ENCODE measurements around the gene FCRL2. TPM values are rescaled to one million over a fixed set of nuclear protein-coding genes. Genes with fewer than 3 reads are reported as not detected.

FCRL2 gene
- total and polyA plus RNA-seq, 12 donors = 0.04 to 0.17 TPM; not detected in 10

DNA sequence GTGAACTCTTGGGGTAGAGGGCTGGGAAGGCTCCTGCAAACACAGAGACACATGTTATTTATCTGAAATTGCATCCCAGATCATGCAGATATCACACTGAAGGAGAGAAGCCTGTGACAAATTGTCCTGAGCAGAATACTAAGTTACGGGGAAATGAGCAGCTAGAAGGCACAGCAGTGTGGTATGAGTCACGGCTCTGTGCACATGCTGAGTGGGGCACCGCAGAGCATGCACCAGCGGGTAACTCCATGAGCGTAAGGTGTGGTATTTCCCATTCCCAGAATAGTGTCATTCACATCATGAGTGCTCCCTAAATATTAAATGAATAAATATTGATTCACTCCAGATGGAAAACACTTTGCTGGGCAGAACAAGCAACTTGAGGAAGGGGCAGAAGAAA is 21.3 kb upstream of the FCRL2 start:
- WGBS, 2 donors = 84 to 89% methylated on average over 5 of the region's 5 CpGs

DNA sequence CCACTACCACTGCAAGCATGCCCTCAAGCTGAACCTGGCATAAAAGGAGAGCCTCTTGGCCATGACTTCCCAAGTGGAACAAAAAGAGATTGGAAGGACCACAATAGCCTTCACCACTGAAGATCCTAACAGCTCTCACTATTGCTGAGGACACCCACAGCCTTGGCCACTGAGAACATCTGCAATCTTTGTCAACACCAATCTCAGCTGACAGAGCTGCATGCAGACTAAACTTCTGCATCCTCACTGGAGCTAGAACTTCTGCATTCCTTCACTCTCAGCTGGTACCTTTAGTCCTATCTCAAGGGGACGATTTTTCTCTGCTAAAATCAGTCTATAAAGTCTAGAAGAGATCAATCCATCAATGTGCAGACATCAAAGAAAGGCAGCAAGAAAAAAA is 8.3 kb upstream of the FCRL2 start:
- TF ChIP-seq, protein P1, sequence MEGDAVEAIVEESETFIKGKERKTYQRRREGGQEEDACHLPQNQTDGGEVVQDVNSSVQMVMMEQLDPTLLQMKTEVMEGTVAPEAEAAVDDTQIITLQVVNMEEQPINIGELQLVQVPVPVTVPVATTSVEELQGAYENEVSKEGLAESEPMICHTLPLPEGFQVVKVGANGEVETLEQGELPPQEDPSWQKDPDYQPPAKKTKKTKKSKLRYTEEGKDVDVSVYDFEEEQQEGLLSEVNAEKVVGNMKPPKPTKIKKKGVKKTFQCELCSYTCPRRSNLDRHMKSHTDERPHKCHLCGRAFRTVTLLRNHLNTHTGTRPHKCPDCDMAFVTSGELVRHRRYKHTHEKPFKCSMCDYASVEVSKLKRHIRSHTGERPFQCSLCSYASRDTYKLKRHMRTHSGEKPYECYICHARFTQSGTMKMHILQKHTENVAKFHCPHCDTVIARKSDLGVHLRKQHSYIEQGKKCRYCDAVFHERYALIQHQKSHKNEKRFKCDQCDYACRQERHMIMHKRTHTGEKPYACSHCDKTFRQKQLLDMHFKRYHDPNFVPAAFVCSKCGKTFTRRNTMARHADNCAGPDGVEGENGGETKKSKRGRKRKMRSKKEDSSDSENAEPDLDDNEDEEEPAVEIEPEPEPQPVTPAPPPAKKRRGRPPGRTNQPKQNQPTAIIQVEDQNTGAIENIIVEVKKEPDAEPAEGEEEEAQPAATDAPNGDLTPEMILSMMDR (IDR thresholded peaks at IDR 0.05) = no peak
- WGBS, 2 donors = 13 to 24% methylated on average over 1 of the region's 1 CpG
- intact Hi-C loops (cut with DNase I) = no loop called here

More for the DNA sequence above, 21.3 kb upstream of the FCRL2 start:
- DNase-seq (no peak), ATAC-seq (no peak)
- Histone ChIP-seq H3K4me1 (no peaks in the 10 kb centered on the region), H3K4me3 (no peak overlapping the region), H3K36me3 (no peaks in the 10 kb centered on the region), H3K27me3 (no peaks in the 10 kb centered on the region), H3K9me3 (peaks cover 0 to 18% (median 5%) of the 10 kb centered on the region in 11 donors), H3K27ac (no peak overlapping the region)
- intact Hi-C loops (cut with DNase I) = no loop called here
- TF ChIP-seq, protein P1 (IDR thresholded peaks at IDR 0.05) = no peak

DNA sequence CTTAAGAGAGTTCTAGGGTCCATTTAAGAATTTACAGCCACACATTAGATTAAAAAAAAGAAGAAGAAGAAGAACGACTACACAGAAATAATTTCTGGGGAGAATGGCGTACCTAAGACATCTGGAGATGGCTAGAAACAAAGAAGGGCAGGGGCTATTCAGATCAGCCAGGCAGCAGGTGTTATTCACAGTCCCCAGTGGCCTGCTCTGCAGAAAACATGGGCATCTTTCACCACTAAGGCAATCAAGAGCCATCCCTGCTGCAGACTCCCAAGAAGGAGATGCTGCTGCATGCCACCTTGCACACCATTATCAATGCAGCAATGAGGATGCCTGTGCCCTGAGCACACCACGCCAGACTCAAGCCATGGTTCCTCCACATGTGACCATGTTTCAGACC is 7.9 kb upstream of the FCRL2 start:
- 79% methylated on average over 3 of the region's 3 CpGs for WGBS, 2 donors
- no peak for DNase-seq
- intact Hi-C loops (cut with DNase I) = no loop called here

More for the DNA sequence above, 8.3 kb upstream of the FCRL2 start:
- H3K27me3 ChIP-seq = no peaks in the 10 kb centered on the region
- no peak overlapping the region for H3K4me3 ChIP-seq
- ATAC-seq = no peak
- no peak overlapping the region for H3K27ac ChIP-seq
- DNase-seq = no peak
- no peaks in the 10 kb centered on the region for H3K4me1 ChIP-seq
- H3K36me3 ChIP-seq = no peaks in the 10 kb centered on the region
- peaks cover 0 to 6% (median 0%) of the 10 kb centered on the region in 11 donors for H3K9me3 ChIP-seq

DNA sequence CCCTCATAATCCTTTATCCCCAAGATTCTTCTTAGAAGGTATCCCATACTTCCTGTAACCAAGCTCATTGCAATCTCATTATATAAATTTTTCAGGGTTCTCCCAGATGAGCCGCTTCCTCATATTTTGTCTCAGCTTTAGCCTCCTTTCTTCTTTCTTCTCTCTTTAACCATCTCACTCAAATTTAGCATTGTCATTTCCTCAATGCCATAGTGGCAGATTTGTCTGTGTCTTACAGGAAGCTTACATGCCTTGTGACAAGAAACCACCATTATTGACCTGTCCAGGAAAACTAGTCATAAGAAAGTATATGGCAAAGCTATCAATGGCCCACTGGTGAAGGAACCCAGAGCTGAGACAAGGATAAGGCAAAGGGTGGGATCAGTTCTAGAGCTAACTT is 6.0 kb upstream of the FCRL2 start:
- ATAC-seq (no peak), DNase-seq (no peak)
- intact Hi-C loops (cut with DNase I) = no loop called here
- H3K4me1 ChIP-seq = no peaks in the 10 kb centered on the region
- no peaks in the 10 kb centered on the region for H3K36me3 ChIP-seq
- no peak overlapping the region for H3K27ac ChIP-seq
- H3K4me3 ChIP-seq = no peak overlapping the region
- TF ChIP-seq, protein P1 (IDR thresholded peaks at IDR 0.05) = no peak
- peaks cover 0 to 4% (median 0%) of the 10 kb centered on the region in 11 donors for H3K9me3 ChIP-seq
- WGBS, 2 donors = 76 to 96% methylated on average over 1 of the region's 1 CpG
- no peaks in the 10 kb centered on the region for H3K27me3 ChIP-seq

More for the DNA sequence above, 7.9 kb upstream of the FCRL2 start:
- H3K27me3 ChIP-seq = no peaks in the 10 kb centered on the region
- H3K9me3 ChIP-seq = peaks cover 0 to 4% (median 0%) of the 10 kb centered on the region in 11 donors
- no peaks in the 10 kb centered on the region for H3K36me3 ChIP-seq
- no peaks in the 10 kb centered on the region for H3K4me1 ChIP-seq
- TF ChIP-seq, protein P1 (IDR thresholded peaks at IDR 0.05) = no peak
- no peak overlapping the region for H3K4me3 ChIP-seq
- no peak for ATAC-seq
- H3K27ac ChIP-seq = no peak overlapping the region
